ENCODE results near the gene PARVA.

The PARVA gene

DNA sequence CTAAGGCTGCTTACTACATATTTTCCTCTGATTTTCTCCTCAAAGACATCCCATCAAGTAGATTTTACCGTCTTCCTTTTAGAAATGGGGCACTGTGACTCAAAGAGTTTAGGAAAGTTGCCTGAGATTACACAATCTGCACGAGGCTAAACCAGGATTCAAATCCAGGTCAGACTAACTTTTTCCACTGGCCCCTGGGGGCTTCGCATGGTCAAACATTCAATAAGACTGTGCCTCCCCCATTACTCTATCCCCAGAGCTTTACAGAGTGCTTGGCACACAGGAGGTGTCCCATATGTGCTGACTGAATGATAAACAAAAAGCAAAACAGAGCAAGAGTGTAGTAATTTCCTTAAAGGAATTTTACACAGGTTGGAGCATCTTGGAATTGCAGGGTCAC lies 178.8 kb downstream of the PARVA start:
- TF ChIP-seq, protein P1, sequence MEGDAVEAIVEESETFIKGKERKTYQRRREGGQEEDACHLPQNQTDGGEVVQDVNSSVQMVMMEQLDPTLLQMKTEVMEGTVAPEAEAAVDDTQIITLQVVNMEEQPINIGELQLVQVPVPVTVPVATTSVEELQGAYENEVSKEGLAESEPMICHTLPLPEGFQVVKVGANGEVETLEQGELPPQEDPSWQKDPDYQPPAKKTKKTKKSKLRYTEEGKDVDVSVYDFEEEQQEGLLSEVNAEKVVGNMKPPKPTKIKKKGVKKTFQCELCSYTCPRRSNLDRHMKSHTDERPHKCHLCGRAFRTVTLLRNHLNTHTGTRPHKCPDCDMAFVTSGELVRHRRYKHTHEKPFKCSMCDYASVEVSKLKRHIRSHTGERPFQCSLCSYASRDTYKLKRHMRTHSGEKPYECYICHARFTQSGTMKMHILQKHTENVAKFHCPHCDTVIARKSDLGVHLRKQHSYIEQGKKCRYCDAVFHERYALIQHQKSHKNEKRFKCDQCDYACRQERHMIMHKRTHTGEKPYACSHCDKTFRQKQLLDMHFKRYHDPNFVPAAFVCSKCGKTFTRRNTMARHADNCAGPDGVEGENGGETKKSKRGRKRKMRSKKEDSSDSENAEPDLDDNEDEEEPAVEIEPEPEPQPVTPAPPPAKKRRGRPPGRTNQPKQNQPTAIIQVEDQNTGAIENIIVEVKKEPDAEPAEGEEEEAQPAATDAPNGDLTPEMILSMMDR (IDR thresholded peaks at IDR 0.05; ENCODE audit: low read length, missing control alignments): no peak
- DNase-seq (ENCODE audit: low read depth): peak; percentile 72
- no peak overlapping the region for H3K4me3 ChIP-seq (replicated peaks; ENCODE audit: low read depth, low read length)

DNA sequence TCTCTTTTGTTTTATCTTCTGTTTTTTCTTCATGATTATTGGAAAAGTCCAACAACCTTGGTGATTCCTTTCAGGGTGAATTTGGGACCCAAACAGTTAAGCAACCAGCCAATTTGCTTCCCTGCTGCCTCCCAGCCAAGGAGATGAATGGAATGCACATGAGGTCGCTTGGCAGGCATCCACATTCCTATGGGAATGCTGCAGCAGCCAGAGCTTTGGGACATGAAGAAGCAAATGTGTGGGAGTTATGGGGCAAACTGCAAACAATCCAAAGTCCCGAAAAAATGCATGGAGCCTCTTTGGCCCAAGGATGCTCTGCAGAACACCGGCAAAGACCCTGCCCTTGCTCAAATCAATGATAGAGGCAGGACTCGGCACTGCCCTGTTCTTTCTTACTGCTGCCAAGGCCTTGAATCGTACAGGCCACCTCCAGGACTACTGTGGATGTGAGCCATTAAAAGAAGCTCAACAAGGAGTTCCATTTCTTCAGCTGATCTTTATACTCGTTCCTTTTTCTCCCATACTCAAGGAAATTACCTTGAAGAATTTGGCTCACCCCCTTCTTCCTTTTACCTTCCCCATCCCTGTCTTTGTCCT lies 179.5 kb downstream of the PARVA start:
- H3K4me3 ChIP-seq (replicated peaks; ENCODE audit: low read depth, low read length): no peak overlapping the region
- DNase-seq (ENCODE audit: low read depth): peak; percentile 98
- TF ChIP-seq, protein P1 (IDR thresholded peaks at IDR 0.05; ENCODE audit: low read length, missing control alignments): no peak

DNA sequence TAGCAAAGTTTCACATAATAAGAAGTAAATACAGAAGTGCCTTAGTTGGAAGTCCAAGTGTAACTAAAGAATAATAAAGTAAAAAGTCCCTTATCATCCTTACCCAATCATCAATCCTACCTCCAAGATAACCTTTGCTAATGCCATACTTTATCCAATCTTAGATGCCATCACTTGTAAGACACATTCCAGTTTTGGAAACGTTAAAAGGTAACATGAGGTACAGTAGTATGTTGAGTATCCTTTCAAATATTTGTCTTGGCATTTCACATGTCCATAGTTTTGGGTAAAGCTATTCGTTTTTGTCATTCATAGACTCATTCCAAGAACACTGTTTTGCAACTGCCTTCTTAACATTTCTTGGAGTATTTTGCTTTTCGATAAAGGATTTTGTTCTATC lies 181.6 kb downstream of the PARVA start:
- TF ChIP-seq, protein P1 (IDR thresholded peaks at IDR 0.05; ENCODE audit: low read length, missing control alignments): no peak
- H3K4me3 ChIP-seq (replicated peaks; ENCODE audit: low read depth, low read length): no peak overlapping the region
- DNase-seq (ENCODE audit: low read depth): no peak

DNA sequence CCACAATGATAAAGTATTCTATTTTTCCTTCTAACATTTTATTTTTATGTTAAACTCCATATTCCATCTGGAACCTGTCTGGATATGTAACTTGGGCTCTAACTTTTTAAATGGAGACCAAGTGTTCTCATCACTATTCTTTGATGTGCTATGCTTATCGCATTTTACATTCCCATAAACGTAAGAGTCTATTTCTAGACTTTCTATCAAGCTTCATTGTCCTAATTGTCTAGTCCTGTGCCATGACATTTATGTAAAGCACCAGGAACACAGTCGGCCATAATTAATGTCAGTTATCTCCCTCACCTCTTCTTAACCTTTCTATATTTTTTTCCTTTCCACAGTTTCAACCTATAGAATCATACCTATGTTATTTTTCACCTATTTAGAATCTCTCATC lies 183.0 kb downstream of the PARVA start:
- DNase-seq (ENCODE audit: low read depth): no peak
- H3K4me3 ChIP-seq (replicated peaks; ENCODE audit: low read depth, low read length): no peak overlapping the region
- TF ChIP-seq, protein P1 (IDR thresholded peaks at IDR 0.05; ENCODE audit: low read length, missing control alignments): no peak

DNA sequence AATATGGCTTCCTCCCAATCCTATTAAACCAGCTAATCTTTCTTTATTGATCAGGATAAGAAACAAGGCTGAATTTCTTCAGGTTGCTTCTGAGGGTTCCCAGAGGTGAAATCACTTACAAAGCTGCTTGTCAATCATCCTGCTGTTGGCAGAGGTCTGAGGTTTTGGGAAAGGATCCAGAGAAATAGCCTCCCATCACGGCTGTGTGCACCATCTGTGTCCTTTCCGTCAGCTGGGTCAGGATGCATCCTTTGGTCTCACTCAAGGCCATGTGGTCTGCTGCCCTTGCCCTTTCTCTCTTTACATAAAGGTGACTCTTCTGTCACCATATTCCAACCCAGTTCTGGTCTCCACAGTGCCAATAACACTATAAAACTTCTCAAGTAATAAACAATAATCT lies 183.5 kb downstream of the PARVA start:
- TF ChIP-seq, protein P1 (IDR thresholded peaks at IDR 0.05; ENCODE audit: low read length, missing control alignments): no peak
- H3K4me3 ChIP-seq (replicated peaks; ENCODE audit: low read depth, low read length): no peak overlapping the region
- DNase-seq (ENCODE audit: low read depth): no peak

DNA sequence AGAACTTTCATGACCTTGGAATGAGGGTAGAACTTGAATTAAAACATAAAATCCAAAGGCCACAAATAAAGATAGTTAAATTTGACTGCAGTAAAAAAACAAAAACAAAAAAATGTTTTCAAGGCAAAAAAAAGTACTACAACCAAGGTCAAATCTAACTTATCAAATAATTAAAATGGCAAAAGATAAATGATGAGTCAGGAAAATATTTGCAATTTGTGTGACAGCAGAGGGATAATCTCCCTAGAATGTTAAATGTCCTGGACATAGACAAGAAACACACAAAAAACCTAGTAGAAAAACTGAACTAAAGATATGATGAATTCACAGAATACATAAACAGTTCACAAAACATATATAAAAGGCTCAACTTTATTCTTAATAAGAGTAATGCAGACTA lies 186.6 kb downstream of the PARVA start:
- H3K4me3 ChIP-seq (replicated peaks; ENCODE audit: low read depth, low read length): no peak overlapping the region
- TF ChIP-seq, protein P1 (IDR thresholded peaks at IDR 0.05; ENCODE audit: low read length, missing control alignments): no peak
- DNase-seq (ENCODE audit: low read depth): no peak

DNA sequence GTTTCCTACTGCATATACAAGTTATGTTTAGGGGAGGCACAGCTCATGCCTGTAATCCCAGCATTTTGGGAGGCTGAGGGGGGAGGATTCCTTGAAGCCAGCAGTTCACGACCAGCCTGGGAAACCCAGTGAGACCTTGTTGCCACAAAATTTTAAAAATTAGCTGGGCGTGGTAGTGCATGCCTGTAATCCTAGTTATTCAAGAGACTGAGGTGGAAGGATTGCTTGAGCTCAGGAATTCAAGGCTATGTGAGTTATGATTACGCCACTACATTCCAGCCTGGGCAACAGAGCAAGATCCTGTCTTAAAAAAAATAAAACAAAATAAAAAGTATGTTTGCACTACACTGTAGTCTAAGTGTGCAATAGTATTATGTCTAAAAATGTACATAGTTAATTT lies 188.0 kb downstream of the PARVA start:
- DNase-seq (ENCODE audit: low read depth): no peak

More for the DNA sequence above, 188.0 kb downstream of the PARVA start:
- H3K4me3 ChIP-seq (replicated peaks; ENCODE audit: low read depth, low read length): no peak overlapping the region
- TF ChIP-seq, protein P1 (IDR thresholded peaks at IDR 0.05; ENCODE audit: low read length, missing control alignments): no peak

Measured in fibroblast of pulmonary artery (primary cell).